Midbrain (tissue), 1 donor: ENCODE measurements around the gene LRFN5.

Experiments
- DNase-seq: peaks from one replicate; lab custom pipeline; 2025; lab: John Stamatoyannopoulos, UW

The LRFN5 gene

DNA sequence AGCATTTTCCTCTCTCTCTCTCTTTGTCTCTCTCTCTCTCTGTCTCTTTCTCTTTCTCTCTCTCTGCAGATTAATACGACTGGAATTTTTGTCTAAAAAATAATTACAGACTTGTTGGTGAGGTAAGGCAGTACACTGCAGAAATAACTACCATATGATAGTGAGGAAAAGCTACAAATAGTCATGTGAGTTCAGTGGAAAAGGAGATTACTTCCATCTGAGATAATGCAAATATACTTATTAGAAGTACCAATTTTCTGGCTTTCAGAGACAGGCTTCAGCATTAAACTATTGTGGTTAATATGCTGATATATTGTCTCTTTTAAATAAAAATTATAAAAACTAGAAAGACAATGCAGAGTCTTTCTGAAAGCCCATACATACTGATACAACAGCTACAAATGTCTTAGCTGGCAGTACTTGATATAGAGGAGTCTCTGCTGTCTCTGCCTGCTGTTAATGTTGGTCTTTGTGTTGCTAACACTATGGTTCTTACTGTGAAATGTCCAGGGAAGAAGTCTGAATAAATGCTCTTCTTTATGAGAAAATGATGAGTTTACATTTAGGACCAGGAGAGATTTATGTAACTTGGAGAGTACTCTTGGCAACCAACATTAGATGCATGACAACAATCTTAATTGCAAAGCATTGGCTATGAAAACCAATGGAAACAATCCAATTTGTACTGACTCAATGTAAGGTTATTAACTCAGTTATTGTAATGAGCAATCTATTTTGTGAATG is 167.0 kb downstream of the LRFN5 start:
- no peak for DNase-seq

DNA sequence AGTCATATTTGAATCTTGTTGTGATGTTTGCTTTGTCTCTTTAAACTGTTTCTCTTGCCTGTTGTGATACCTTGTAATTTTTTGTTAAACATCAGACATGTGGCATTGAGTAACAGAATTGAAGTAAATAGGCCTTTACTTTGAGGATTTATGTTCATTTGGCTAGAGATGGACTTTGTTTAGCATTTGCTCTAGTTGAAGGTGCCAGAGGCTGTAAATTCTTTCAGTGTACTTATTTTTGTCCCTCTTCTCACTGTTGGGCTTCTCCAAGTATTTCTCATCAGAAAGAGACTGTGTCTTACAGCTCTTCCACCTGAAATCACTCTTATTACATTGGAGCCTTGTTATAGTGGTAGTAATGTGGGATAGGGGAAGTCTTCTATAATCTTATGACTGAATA is 175.8 kb downstream of the LRFN5 start:
- no peak for DNase-seq

DNA sequence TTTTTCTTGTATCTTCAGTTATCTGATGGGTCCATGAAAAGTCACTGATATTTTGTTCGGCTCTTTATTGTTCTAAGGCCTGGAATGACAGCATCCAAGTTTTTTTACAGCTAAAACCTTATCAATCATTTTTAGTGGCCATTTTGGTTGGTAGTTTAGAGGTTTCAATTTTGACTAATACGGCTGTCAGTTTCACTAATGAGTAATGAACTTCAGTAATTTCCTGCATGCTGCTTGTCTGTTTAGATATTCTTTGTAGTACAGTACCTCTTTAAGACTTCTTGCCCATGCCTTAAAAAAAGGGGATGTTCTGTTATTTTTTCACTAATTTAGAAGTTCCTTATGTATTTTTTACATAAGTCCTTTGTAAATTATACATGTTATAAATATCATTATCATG is 176.7 kb downstream of the LRFN5 start:
- DNase-seq, result no peak

DNA sequence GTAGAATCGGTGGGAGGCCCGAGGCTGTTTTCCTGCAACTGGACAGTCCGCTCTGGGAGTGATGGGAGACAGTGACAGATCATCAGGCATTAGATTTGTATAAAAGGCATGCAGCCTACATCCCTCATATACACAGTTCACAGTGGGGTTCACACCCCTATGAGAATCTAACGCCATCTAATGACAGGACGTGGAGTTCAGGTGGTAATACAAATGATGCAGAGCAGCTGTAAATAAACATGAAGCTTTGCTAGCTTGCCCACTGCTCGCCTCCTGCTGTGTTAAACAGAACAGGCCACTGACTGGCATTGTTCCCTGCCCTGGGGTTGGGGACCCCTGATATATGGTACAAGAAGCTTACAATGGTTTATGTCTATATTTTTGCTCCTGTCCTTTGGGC is 179.0 kb downstream of the LRFN5 start:
- no peak for DNase-seq

DNA sequence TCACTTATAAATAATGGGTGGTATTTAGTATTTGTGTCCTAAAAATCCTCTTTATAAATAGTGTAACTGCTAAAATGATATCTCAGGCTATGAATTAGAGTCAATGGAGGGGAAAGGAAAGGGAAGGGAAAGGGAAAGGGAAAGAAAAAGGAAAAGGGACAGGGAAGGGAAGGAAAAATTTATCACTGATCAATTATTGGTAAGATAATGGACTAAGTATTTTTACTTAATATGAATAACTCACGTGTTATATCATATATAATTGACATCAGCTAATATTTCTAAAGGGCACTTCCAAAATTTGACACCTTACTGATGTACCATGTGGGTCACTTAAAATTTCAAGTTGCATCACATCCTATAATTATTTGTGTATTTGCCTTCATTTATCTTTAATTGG is 193.1 kb downstream of the LRFN5 start:
- DNase-seq, result no peak

DNA sequence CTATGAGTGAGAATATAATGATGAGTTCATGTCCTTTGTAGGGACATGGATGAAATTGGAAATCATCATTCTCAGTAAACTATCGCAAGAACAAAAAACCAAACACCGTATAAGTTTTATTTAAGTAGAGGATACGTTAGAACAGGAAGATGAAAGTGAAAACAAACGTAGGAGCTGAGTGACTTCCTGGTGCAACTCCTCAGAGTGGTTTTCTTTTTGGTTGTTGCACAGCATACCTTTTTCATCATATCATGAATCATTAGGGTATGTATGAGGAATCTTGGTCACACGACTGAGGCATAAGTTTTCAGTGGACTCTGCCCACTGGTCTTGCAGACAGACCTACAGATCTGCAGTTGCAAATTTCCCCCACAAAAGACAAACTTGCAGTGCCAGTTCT is 199.0 kb downstream of the LRFN5 start:
- DNase-seq, result no peak

DNA sequence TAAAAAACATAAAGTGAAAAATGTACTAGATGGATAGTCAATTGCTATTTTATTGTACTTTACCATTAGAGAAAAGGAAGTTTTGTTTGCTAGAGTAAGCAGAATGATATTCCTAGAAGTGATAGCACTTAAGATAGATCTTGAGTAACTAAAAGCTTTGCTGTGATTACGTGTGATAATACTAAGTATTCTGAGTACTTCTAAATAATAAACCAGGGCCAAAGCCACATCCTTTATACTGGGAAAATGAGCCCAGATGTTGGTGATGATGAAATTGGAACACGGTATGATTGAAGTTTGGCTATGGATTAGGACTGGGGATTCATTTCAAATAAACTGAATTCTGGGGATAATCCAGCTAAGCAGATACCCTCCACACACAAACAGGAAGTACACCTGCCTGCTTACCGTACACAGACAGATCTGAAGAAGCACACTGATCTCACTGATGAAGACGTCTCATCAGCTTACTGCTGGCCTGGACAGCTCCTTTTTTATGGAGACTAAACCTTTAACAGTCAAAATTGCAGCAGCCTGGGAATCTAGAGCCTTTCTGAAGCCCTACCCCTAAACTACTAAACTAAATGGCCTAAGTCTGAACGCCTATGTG is 199.8 kb downstream of the LRFN5 start:
- DNase-seq, result no peak

DNA sequence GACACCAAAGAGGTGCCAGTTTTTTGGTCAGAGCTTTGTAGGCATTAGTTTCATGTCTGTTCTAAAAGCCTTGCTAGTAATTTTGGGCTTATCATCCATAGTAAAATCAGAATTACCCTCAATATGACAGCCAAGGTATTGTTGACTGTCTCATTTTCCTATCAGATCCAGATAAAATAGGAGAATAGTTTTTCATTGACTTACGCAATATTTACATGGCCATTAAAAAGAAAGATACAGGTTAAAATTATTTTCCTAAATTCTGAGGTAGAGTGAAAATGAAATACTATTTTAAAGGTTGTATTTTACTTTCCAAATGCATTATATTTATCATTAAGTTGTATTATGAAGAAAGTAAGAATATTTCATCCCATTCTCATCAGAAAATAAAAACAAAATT is 203.7 kb downstream of the LRFN5 start:
- DNase-seq, result no peak

DNA sequence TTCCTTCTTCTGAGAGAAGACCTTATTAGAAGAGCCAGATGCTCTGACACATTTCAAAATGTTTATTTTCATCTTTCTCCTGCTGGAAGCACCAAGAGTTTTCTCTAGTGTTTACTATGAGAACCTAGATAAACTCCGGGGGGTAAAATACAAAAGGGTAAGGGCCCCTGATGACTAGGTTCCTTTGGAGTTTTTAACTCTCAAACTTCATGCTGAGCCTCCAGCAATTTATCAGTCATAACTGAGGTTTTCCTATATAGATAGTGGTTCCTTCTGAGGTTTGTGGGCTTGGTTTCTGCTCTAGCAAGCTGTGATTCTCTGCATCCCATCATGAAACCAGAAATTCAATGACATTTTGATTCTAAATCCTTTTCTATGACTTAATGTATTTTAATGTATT is 210.9 kb downstream of the LRFN5 start:
- DNase-seq, result no peak

DNA sequence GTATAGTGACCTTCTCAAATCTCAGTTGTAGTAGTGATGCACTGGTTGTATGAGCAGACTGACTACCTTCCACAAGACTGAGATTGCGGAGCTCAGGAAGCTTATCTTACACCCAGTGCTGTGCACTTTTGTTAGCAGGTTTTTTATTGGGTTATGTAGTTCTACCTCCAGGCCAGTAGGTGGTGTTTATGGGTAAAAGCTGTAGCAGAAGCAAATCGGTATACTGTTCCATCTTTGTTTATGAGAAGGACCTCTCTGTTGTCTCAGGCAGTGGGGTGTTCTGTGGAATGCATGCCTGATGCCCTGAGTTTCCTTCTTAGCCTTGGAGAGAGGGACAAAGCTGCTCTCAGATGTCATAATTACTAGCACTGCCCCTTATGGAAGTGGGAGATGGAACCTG is 217.8 kb downstream of the LRFN5 start:
- no peak for DNase-seq

DNA sequence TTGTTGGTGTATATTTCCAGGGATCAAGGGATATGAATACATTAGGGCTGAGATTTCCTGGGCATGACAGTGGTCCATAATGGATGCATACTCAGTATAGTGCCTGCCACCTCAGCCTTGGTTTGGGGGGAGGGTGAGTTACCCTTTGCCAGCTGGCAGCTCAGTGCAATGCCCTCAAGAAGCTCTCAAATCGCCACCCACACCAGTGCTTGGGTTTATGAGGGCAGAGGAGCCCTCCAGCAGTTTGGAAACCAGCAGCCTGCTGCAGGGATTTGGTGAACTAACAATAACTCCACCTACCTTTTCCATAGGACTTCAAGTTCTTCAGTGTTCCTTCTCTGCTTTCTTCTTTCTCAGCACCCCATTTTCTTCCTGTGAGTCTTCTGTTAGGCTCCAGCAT is 218.9 kb downstream of the LRFN5 start:
- no peak for DNase-seq

DNA sequence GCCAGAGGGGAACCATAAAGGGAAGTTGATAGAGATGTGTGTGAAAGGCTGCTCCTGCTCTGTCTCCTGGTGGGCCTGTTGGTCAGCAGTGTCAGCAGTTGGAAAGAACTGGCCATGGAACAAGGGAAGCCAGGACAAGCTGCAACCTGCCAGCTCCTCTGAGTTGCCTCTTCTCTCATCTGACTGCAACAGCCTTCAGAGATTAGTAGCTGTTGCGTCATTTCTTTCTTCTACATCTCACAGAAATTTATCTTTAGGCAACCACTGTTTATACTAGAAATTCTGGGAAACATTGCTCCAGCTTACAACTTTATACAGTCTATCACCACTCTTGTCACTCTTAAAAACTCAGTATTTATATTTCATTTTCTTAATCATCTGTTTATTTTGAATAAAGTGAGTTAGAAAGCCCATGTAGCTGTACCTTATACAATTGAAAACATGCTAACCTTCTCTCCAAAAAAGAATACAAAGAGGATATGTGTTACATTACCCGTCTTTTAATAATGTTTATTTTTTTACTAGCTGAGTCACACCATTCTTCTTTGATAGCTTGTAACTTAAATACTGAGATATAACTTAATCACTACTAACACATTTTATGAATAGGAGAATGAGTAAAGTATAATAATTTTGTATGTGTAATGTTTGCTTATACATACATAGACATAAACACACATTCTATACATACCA is 224.2 kb downstream of the LRFN5 start:
- DNase-seq, result no peak

DNA sequence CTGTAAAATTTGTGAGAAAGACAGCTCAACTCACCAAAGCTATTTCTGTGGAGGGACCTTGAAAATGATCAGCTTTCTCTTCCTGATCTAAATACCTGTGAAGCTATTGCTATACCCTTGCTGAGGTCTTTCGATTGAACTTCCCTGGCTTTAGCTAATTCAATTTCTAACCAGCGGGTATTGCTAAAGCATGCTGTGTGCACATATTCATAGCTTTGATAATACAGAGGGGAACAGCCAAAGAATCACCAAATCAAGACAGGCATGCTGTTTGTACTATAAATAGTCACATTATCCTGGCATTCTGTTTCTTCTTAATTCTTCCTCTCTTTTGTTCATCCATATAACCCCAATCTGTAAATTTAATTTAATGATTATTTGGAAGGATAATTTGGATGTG is 233.0 kb downstream of the LRFN5 start:
- DNase-seq, result no peak

DNA sequence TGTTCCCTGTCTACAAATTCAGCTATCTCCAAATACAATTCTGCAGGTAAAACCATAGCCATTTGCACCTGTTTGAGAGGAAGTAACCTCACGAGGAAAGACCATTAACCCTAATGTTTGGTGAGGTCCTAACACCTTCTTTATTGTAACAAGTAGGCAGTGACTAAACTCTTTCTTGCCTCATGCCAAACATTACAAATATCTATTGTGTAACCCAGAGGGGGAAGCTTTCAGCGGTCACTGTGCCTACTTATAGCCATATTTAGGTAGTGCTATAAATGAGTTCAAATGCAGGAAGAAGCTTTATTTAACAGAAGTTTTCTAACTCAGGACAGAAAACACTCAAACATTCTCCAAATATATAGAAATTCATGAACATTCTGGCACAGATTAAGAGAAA is 252.7 kb downstream of the LRFN5 start:
- no peak for DNase-seq

DNA sequence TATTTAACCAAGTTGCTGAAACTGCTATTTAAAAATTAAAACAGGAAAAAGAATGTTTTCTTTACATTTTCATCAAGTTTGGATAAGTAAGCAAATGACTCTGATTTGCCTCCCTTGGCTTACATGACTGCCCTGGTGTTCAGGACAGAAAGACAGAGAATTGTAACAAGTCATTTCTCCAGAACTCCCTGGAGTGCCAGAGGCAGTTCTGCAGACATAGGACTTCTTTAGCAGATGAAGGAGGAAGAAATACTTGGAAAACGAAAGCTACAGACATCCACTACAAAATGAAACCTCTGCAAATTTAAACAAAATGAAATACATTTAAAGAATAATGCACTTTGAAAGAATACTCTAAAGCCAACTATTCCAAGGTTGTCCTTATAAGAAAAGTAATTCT is 253.9 kb downstream of the LRFN5 start:
- DNase-seq, result no peak

DNA sequence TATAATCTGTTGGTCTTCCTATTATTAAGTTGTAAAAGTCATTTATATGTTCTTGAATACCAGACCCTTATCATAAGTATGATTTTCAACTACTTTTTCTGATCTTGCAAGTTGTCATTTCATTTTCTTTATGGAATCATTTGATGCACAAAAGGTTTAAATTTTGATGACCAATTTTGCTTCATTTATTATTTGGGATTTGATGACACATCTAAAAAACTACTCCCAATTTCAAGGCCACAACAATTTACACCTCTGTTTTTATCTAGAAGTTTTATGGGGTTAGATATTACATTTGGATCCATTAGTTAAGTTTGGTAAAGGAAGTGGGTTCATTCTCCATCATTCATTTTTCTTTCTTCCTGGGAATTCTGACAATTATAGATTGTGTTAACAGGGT is 259.2 kb downstream of the LRFN5 start:
- DNase-seq, result no peak

DNA sequence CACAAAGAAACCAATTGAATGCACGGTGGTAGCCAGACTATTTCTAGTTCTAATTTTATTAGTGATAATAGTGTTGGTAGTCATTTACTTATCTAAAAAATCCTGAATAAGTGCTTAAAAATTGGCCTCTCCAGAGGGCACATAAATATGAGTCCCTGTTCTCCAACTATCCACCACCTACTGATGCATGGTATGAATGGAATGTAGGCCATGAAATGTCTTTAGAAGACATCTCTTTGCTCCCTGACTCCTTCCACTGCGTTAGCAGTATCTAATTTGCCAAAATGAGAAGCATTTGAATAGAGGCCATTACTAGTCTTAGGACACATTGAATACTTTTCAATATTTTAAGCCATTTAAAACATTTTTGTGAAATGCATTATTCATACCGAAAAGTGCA is 261.7 kb downstream of the LRFN5 start:
- DNase-seq, result no peak

DNA sequence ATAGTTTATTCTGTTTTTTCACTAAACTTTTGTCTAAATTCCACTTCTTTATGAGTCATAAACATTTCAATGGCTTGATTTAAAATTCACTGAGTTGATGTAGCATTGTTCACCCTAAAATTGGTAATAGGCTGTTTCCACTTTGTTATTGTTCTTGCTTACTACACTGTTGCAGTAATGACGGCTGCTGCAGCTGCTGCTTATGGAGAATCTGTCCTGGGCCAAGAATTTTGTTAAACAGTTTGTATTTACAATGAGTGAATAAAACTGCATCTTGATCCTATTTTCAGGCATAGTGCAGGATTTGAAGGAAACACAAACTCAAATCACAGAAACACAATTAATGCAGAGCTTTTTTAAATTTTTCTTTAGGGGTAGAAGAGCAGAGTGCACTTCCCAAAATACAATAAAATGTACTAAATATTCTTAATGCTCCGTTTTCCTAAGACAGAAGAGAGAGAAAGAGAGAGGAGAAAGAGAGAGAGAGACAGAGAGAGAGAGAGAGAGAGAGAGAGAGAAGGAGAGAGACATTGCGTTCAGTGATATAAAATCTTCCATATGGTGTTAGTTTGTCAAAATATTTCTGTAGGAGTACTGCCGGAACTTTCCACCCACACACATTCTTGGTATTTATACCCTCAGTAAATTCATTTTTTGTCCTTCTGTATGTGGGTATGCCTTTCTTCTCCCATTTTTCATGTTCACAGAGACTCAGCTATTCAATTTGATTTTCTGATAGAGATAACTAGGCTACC is 266.4 kb downstream of the LRFN5 start:
- DNase-seq, result no peak

DNA sequence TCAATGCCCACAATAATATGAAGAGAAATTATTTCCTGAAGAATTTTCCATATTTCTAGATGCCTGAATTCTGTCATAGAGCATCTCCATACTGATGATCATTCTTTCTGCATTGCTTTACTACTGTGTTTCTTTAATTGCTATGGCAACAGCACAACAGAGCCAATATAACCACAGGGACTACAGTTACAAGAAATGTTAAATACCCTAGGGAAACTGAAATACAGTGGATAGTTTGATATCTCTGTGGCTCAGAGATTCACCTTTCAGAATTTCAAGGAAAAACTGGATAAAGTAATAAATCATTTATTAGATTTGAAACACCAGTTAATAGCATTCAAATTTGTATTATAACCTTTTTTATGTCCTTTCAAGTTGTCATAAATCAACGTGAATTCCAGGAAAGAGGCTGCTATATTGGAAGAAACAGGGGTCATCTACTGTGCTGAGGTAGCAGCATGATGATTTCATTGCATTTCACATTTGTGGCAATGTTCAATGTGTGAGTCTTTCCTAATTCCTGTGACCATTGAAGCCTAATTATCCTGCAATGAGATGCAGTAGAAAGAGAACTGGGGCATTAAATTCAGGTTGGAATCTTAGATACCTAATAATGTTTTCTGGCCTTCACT is 267.1 kb downstream of the LRFN5 start:
- DNase-seq, result peak; percentile 0

DNA sequence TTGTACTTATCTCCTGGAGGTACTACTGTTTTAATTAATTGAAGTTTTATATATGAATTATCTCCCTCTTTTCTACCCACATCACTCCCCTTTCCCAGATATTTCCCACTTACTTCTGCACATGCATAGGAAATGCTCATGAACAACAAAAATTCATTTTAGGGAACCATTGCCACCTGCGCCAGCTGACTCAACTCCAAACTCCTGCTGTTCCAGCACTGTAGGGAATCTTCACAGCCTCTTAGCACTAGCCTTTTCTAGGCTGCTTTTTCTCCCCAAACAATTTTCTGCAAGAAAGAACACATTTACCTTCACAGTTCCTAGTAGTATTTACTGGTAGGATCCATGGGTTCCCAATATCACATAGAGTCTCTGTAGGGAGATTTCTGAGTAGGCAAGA is 268.4 kb downstream of the LRFN5 start:
- DNase-seq, result no peak

DNA sequence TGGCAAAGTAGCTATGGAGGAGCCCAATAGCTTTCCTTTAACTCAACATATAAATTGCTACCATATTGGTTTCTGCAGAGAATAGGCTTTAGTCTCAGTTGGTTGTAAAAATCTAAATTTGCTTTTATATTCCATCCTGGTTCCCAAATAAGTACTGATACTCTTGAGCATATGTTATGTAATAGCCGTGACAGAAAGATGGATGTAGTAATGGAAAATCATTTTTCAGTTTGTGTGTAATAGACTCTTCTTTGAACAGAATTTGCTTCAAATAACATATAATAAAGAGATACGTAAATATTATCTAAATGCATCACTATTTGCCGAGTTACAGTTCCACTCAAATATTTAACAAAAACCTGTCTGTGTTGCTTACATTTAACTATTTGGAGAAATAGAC is 271.6 kb downstream of the LRFN5 start:
- DNase-seq, result no peak

DNA sequence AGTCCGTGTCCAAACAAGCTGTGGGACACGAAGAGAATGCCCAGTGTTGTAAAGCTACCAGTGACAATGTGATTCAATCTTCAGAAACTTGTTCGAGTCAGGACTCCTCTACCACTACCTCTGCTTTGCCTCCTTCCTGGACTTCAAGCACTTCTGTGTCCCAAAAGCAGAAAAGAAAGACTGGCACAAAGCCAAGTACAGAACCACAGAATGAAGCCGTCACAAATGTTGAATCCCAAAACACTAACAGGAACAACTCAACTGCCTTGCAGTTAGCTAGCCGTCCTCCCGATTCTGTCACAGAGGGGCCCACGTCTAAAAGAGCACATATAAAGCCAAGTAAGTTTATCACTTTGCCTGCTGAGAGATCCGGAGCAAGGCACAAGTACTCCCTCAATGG is 284.9 kb downstream of the LRFN5 start:
- DNase-seq, result no peak
